ENCODE measurements around the gene AP1AR.
"Not testable (repeated sequence)": the region's sequence is repeated elsewhere in the genome, so short reads cannot be mapped to it uniquely, and the experiment has no call there.

The AP1AR gene, protein sequence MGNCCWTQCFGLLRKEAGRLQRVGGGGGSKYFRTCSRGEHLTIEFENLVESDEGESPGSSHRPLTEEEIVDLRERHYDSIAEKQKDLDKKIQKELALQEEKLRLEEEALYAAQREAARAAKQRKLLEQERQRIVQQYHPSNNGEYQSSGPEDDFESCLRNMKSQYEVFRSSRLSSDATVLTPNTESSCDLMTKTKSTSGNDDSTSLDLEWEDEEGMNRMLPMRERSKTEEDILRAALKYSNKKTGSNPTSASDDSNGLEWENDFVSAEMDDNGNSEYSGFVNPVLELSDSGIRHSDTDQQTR

DNA sequence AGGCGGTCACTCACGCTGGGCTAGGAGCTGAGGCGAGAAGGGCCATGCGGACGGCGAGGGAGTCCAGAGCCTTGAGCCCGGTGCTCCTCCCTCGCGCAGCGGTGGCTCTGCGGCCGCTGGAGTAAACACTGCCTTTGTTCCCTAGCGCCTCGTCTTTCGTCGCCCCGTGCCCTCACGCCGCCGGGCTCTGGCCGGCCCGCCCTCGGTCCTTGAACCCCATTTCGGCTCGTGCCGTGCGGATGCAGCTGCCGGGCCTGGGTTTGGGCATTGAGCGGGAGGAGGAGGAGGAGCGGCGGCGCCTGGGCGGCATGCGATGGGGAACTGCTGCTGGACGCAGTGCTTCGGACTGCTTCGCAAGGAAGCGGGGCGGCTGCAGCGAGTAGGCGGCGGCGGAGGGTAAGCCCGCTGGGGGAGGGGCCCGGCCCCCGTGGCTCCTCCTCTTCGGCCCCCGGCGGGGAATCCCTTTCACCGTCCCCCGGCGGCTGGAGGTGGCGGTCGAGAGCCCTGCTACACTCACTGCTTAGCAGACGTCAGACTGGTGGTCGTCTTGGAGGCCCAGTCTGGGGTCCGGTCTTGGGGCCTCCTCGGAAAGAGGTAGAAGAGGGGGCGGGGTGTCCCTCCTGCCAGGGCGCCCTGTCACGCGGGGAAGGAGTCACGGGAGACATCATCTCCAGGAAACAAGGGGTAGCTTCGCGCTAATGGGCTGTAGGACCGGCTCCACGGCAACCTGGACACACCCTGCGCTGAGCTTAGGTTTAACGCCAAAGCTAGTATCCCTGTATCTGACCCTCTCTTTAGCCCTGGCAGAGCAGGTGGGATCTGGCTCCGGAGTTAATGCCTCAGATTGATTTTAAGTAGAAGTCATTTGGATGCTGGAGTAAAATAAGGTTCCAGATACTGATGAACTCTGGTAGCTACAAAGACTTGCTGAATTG lies at the start of gene AP1AR:
AP1AR (plus strand) TSS at position 9 of the 935 bp plus-strand sequence; CDS start at position 314, 305 bp downstream.
- DNase-seq (ENCODE audit: low read depth in 2 of 2), result peak in 1 of 2 experiments; percentile 30

- no peak for DNase-seq (ENCODE audit: low read depth in 2 of 2)
Observed at GRCh38 chr4:112182604-112183003, 49.0 kb upstream of the AP1AR start.

- DNase-seq (ENCODE audit: low read depth in 2 of 2), result no peak
Observed at GRCh38 chr4:112183252-112183651, 48.3 kb upstream of the AP1AR start.

- no peak for DNase-seq (ENCODE audit: low read depth in 2 of 2)
Observed at GRCh38 chr4:112184438-112184837, 47.1 kb upstream of the AP1AR start.

DNA sequence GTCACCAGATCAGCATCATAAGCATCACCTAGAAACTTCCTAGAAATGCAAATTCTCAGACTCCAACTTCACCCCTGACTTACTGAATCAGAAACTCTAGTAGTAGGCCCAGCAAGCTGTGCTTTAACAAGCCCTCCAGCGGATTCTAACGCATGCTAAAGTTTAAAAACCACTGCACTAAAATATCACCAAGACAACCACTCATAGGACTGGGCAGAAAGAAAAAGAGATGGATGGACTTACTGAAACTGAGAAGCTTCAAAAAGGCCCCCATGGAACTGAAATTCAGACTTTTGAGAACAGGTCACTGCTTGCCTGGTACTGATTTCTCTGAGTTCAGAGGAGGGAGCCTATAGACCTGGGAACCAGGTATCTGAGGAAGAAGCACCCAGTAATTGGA lies 46.3 kb upstream of the AP1AR start:
- DNase-seq (ENCODE audit: low read depth in 2 of 2), result no peak

DNA sequence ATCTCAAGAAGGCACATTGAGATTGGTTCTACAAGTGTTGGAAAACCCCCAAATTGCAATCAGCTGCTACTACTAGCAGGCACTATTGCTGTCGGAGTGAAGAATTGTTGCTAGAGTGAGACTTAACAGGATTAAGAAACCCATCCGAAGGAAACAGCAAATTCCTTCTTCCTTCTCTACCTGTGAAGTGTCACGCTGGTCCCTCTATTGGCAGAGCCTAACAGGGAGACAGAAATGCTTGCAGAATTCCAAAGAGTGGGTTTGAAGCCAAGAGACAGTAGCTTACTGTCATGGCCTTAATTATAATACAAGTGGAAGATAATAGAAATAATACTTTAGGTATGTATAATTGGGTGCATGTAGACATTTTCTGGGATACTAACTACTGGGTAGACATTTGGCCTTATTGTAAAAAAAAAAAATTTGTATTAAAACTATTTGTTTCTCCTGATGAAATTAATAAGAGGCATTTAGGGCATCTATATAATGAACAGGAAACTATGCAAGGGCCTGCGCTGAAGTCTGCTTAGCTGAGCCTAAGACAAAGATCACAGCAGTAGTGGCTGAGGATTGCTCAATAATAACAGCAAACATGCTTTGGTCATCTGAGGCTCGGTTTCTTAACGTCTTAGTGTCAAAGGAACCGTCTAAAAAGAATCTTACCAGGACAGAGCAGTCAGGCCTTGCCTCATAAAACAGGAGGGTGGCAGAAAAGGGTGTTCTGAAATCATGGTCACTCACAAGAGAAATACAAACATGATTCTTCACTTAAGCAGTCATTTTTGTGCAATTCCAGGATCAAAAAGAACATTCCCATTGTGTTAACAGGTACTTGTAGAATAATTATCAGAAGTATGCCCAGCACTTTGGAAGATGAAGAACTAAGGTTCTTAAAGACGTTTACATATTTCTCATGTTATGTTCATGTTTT lies 45.6 kb upstream of the AP1AR start:
- DNase-seq (ENCODE audit: low read depth in 2 of 2), result no peak

DNA sequence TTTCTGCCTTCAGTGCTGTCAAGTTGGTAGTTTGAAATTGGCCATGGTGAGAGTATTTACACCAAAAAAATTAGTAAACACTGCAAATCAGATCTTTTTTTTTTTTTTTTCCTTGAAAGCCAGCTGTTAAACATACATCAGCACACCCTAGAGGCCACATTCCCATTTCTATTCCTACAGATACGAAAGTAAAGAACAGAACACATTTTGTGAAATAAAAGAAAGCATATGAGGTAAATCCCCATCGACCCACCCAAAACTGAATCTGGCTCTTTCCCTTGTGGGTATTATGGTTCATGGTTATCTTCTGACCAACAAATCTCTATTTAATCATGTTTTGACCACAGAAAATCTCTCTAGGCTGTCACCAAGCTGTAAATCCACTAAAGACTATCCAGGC lies 41.8 kb upstream of the AP1AR start:
- DNase-seq (ENCODE audit: low read depth in 2 of 2), result no peak

GRCh38 chr4:112190684-112191083 lies 40.9 kb upstream of the AP1AR start:
- DNase-seq (ENCODE audit: low read depth in 2 of 2), result no peak

DNA sequence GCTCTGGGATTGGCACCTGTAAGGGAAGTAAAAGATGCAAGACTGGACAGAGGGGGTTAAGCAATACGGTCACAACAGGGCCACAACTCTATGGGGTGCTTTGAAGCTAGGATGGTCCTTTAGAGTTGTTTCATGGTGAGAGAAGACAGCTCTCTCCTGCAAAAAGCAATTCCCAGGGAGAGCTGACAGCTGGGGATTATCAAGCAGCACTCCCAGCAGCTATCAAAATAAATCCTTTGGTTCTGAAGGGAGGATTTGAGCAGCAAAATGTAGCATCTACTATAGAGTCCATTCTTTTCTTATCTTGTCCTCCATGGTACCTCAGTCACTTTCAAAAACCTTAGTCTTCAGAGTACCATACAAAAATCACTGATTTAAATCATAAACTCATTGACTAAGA lies 35.1 kb upstream of the AP1AR start:
- no peak for DNase-seq (ENCODE audit: low read depth in 2 of 2)

GRCh38 chr4:112199041-112199440 lies 32.5 kb upstream of the AP1AR start:
- DNase-seq (ENCODE audit: low read depth in 2 of 2), result no peak

GRCh38 chr4:112201915-112202505 lies 29.6 kb upstream of the AP1AR start:
- DNase-seq (ENCODE audit: low read depth in 2 of 2), result no peak

- no peak for DNase-seq (ENCODE audit: low read depth in 2 of 2)
Observed at GRCh38 chr4:112203593-112203992, 28.0 kb upstream of the AP1AR start.

- DNase-seq (ENCODE audit: low read depth in 2 of 2), result no peak
Observed at GRCh38 chr4:112206431-112206830, 25.2 kb upstream of the AP1AR start.

DNA sequence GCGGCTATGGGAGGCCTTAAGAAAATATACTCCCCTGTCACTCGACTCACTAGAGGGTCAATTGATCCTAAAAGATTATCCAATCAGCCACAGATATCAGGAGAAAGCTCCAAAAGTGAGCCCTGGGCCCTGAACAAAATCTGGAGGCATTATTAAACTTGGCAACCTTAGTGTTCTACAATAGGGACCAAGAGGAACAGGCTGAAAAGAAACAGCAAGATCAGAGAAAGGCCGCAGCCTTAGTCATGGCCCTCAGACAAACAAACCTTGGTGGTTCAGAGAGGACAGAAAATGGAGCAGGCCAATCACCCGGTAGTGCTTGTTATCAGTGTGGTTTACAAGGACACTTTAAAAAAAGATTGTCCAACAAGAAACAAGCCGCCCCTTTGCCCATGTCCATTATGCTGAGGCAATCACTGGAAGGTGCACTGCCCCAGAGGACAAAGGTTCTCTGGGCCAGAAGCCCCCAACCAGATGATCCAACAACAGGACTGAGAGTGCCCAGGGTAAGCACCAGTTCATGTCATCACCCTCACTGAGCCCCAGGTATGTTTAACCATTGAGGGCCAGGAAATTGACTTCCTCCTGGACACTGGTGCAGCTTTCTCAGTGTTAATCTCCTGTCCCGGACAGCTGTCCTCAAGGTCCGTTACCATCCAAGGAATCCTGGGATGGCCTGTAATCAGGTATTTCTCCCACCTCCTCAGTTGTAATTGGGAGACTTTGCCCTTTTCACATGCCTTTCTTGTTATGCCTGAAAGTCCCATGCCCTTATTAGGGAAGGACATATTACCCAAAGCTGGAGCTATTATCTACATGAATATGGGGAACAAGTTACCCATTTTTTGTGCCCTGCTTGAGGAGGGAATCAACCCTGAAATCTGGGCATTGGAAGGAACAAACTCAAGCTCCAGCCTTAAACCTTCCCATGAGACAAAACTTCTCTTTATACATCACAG lies 23.2 kb upstream of the AP1AR start:
- not testable (repeated sequence) for DNase-seq (ENCODE audit: low read depth in 2 of 2)

GRCh38 chr4:112210777-112211176 lies 20.8 kb upstream of the AP1AR start:
- DNase-seq (ENCODE audit: low read depth in 2 of 2), result no peak

DNA sequence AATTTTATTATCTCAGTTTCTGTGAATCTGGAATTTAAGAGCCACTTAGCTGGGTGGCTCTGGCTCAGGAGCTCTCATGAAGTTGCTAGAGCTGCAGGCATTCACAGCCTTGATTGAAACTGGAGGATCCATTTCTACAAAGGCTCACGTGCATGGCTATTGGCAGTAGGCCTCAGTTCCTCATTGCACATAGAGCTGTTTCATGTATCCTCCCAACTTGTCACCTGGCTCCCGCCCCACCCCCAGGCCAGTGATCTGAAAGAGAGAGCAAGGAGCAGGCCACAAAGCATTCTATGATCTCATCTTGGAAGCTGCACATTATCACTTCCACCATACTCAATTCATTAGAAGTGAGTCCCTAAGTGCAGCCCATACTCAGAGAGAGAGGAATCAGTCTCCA lies 18.5 kb upstream of the AP1AR start:
- no peak for DNase-seq (ENCODE audit: low read depth in 2 of 2)

- DNase-seq (ENCODE audit: low read depth in 2 of 2), result no peak
Observed at GRCh38 chr4:112213856-112214255, 17.7 kb upstream of the AP1AR start.

DNA sequence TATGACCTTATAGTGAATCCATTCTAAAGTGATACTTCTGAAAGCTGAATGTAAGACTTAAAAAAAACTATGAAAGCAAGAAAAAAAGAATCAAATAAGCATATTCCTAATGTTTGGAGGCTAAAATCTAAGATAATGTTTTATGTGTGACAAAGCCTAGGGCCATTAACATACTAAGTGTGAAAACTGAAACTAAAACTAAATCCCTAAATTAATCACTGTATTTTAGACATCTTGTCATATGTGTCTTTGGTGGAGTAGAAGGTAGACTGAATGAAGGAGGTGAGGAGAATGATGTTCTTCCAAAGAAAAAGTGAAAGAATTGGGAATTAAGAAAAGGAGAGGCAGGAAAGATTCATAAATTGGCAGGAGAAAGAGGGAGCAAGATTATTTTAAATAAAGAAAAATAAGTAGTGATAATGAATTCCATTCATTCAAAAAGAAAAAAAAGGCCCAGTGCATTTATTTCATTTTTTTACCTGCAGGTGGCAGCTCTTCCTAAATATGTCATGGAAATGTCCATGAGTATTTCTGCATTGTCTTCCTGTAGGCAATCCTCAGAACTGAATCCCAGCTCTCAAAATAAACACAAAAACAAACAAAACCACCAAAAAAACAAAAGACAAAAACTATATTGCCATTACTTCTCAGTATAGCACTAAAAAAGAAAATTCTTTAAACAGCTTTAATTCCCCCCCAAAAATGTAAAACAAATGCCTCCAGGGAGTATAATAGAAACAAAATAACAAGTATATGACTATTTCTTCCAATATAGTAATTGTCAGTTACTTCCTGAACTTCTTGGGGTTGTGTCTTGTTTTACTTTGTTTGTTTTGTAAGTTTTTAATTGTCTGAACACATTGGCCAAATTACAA lies 17.0 kb upstream of the AP1AR start:
- DNase-seq (ENCODE audit: low read depth in 2 of 2), result no peak

GRCh38 chr4:112219826-112220366 lies 11.7 kb upstream of the AP1AR start:
- no peak for DNase-seq (ENCODE audit: low read depth in 2 of 2)
